GM12878 (cell line): ENCODE results near the gene SLMAP. TPM values are rescaled to one million over a fixed set of nuclear protein-coding genes. Genes with fewer than 3 reads are reported as not detected.

Experiments
- ATAC-seq: fragments of 200-7000 bp; cut with Tn5 transposase; 3 replicates; pipeline ENCODE4 v1.9.1; 2020; ENCODE audit warnings: mild to moderate bottlenecking, moderate library complexity
- BruUV-seq: library from RNA; stranded (reverse); fragments of 400-500 nt; replicated peaks from 2 replicates; lab custom pipeline; 2021; lab: Mats Ljungman, UMichigan
- CTCF ChIA-PET: fragments of 300-600 bp; sonication (Branson Sonifier 250); formaldehyde crosslinking; extraction: SDS; loops from one replicate; lab custom pipeline; 2021; ENCODE audit warnings: inconsistent platforms; lab: Yijun Ruan, JAX
- POLR2A ChIA-PET: fragments of 350-600 bp; formaldehyde crosslinking; extraction: SDS; loops from one replicate; lab custom pipeline; 2021; ENCODE audit warnings: inconsistent platforms; lab: Charles Lee
- RAD21 ChIA-PET: fragments of 300-600 bp; sonication (Branson Sonifier 250); formaldehyde crosslinking; loops from one replicate; lab custom pipeline; 2023; ENCODE audit warnings: antibody characterized with exemption; ENCODE audit not compliant: unreplicated experiment; lab: Charles Lee
- SMC1A ChIA-PET: fragments of 300-600 bp; sonication (Branson Sonifier 250); formaldehyde crosslinking; loops from one replicate; lab custom pipeline; 2023; ENCODE audit not compliant: unreplicated experiment, uncharacterized antibody; lab: Charles Lee
- DNase-seq: peaks from one replicate; pipeline ENCODE4 v3.0.0-alpha.2; 2011; ENCODE audit warnings: low read depth, low spot score
- FAIRE-seq: peaks from 3 replicates; lab custom pipeline; 2011; peaks lifted over from hg19 to GRCh38; lab: Jason Lieb, UNC
- H2AFZ ChIP-seq: 2 replicates; pipeline ENCODE4 v1.6.0; 2011; ENCODE audit warnings: low read depth, low read length, control low read depth; ENCODE audit not compliant: control insufficient read depth
- H3K27ac ChIP-seq: 2 replicates; pipeline ENCODE4 v1.5.1; 2011; ENCODE audit warnings: control low read depth; ENCODE audit not compliant: control insufficient read depth, insufficient read depth
- H3K27me3 ChIP-seq, 2 experiments: replicated peaks in 1 of 2; 2 replicates each; pipeline versions ENCODE4 v1.6.0 to v1.6.1; 2011; ENCODE audit warnings: low read length in 1 of 2; ENCODE audit not compliant: control insufficient read depth in 2 of 2, insufficient read depth in 2 of 2
- H3K36me3 ChIP-seq, 2 experiments: 2 replicates each; pipeline ENCODE4 v1.5.1; 2011; ENCODE audit warnings: low read length in 1 of 2; ENCODE audit not compliant: control insufficient read depth in 2 of 2, insufficient read depth in 2 of 2
- H3K4me1 ChIP-seq: 2 replicates; pipeline ENCODE4 v1.6.1; 2011; ENCODE audit warnings: mild to moderate bottlenecking, low read length, moderate library complexity, mixed read lengths; ENCODE audit not compliant: control insufficient read depth, insufficient read depth
- H3K4me2 ChIP-seq: 2 replicates; pipeline ENCODE4 v1.6.0; 2011; ENCODE audit warnings: control low read depth; ENCODE audit not compliant: control insufficient read depth, insufficient read depth
- H3K4me3 ChIP-seq: fragments of 200-600 bp; sonication (generic); 2 replicates; pipeline ENCODE4 v1.5.1; 2016
- H3K79me2 ChIP-seq: 2 replicates; pipeline ENCODE4 v1.6.0; 2011; ENCODE audit warnings: low read length; ENCODE audit not compliant: control insufficient read depth, insufficient read depth
- H3K9ac ChIP-seq: 2 replicates; pipeline ENCODE4 v1.8.0; 2011; ENCODE audit warnings: low read length, control low read depth, mixed read lengths; ENCODE audit not compliant: control insufficient read depth, insufficient read depth
- H3K9me3 ChIP-seq: replicated peaks from 3 replicates; pipeline ENCODE4 v1.5.1; 2011; ENCODE audit warnings: mild to moderate bottlenecking, low read length; ENCODE audit not compliant: control insufficient read depth, insufficient read depth
- H4K20me1 ChIP-seq: 2 replicates; pipeline ENCODE4 v1.6.0; 2011; ENCODE audit not compliant: control insufficient read depth, insufficient read depth
- CREB1 ChIP-seq: IDR thresholded peaks from 2 replicates; pipeline ENCODE4 v1.6.1; 2012; ENCODE audit warnings: low read depth, mild to moderate bottlenecking, inconsistent platforms
- ELK1 ChIP-seq: IDR thresholded peaks from 2 replicates; pipeline ENCODE4 v1.6.1; 2012; ENCODE audit warnings: low read depth, low read length, improper control_type of control experiment
- HDAC2 ChIP-seq: fragments of 200-600 bp; sonication (generic); IDR thresholded peaks from 2 replicates; pipeline ENCODE4 v1.6.1; 2017
- HDAC6 ChIP-seq: fragments of 200-600 bp; sonication (generic); IDR thresholded peaks from one replicate; pipeline ENCODE4 v1.8.0; 2017; ENCODE audit warnings: antibody characterized with exemption; ENCODE audit not compliant: unreplicated experiment
- JUNB ChIP-seq: IDR thresholded peaks from 2 replicates; pipeline ENCODE4 v1.6.1; 2016; ENCODE audit warnings: antibody characterized with exemption, mild to moderate bottlenecking
- NFYB ChIP-seq: IDR thresholded peaks from 2 replicates; pipeline ENCODE4 v1.6.1; 2011; ENCODE audit warnings: low read depth, mild to moderate bottlenecking, low read length, improper control_type of control experiment, moderate library complexity; ENCODE audit not compliant: insufficient read depth
- NR2C1 ChIP-seq: fragments of 450-650 bp; IDR thresholded peaks from 2 replicates; pipeline ENCODE4 v1.6.1; 2017; ENCODE audit warnings: antibody characterized with exemption, mild to moderate bottlenecking, moderate library complexity
- SIN3A ChIP-seq: IDR thresholded peaks from 2 replicates; pipeline ENCODE4 v1.6.1; 2012; ENCODE audit warnings: low read depth, low read length, improper control_type of control experiment
- SREBF2 ChIP-seq: IDR thresholded peaks from 2 replicates; pipeline ENCODE4 v1.6.1; 2012; ENCODE audit warnings: mild to moderate bottlenecking, low read length
- ZNF622 ChIP-seq: fragments of 450-650 bp; IDR thresholded peaks from 2 replicates; pipeline ENCODE4 v1.6.1; 2017; ENCODE audit warnings: mild to moderate bottlenecking, inconsistent platforms
- WGBS: methylation state at CpG from one replicate; pipeline ENCODE4 v1.1.6; 2016; ENCODE audit warnings: low lambda C conversion rate; ENCODE audit not compliant: insufficient replicate concordance, insufficient coverage; ENCODE audit errors: missing lambda C conversion rate; 5-methylcytosine and 5-hydroxymethylcytosine counted together
- in situ Hi-C: fragments of 300-500 bp; cut with MboI; formaldehyde crosslinking; loops from 9 replicates; pipeline ENCODE4 v1.14.3; 2018; ENCODE audit warnings: mixed read lengths
- intact Hi-C: fragments of 100-400 bp; cut with micrococcal nuclease; formaldehyde crosslinking; loops from one replicate; pipeline ENCODE4 v1.14.2; 2022; ENCODE audit not compliant: unreplicated experiment
- polyA plus RNA-seq, 11 experiments: library from polyadenylated mRNA; depleted of rRNA in 4 of 11; unstranded in 6 of 11; stranded (reverse) in 5 of 11; fragments of >200 nt; fragmentation: Nextera tagmentation in 4 of 11; fragmentation: Illumina TruSeq in 1 of 11; extraction: Ambion mirVana in 4 of 11; extraction: Trizol in 1 of 11; gene quantifications; 1 replicate in 1 of 11; 2 replicates in 10 of 11; pipeline versions ENCODE4 v1.2.1 to v1.2.3, GENCODE V29; 2011 to 2016; ENCODE audit warnings: inconsistent platforms in 2 of 11, missing spikeins in 2 of 11, low read depth in 1 of 11
- total RNA-seq, 4 experiments: library from RNA; depleted of rRNA in 3 of 4; stranded (reverse); fragments of >200 nt in 3 of 4; fragmentation: Illumina TruSeq in 1 of 4; extraction: Trizol in 1 of 4; gene quantifications; 2 replicates each; pipeline versions ENCODE4 v1.2.1 to v1.2.3, GENCODE V29; 2013 to 2021
- TF ChIP-seq, protein P1 (sequence below): IDR thresholded peaks from 2 replicates; pipeline ENCODE4 v1.6.1; 2012; ENCODE audit warnings: low read length, inconsistent platforms
- TF ChIP-seq, protein P2 (sequence below): fragments of 450-650 bp; formaldehyde crosslinking; IDR thresholded peaks from 2 replicates; pipeline ENCODE4 v1.4.0; 2020; ENCODE audit warnings: mild to moderate bottlenecking, moderate library complexity
- TF ChIP-seq, protein P3 (sequence below): fragments of 150-350 bp; IDR thresholded peaks from 2 replicates; pipeline ENCODE4 v1.6.1; 2016; ENCODE audit warnings: low read depth, low read length
- TF ChIP-seq, protein P4 (sequence below): IDR thresholded peaks from 2 replicates; pipeline ENCODE4 v1.6.1; 2012; ENCODE audit warnings: low read depth, low read length, improper control_type of control experiment

SLMAP gene
- total and polyA plus RNA-seq, 10 of the 15 experiments (the other 5 are each of a cell fraction or from before 2014, with no cell fraction given) = 8.3 to 43.8 (median 26.4) TPM

GRCh38 chr3:57796261-57796660 is 40.2 kb downstream of the SLMAP start:
- POLR2A ChIA-PET = interaction anchor here (0.6 kb wide), 1 partner anchor 27 kb away, joined by 5 read pairs; no protein-coding TSS in a partner anchor
- intact Hi-C loops = no loop called here
- no peaks in the 10 kb centered on the region for H3K9me3 ChIP-seq
- TF ChIP-seq, protein P1, sequence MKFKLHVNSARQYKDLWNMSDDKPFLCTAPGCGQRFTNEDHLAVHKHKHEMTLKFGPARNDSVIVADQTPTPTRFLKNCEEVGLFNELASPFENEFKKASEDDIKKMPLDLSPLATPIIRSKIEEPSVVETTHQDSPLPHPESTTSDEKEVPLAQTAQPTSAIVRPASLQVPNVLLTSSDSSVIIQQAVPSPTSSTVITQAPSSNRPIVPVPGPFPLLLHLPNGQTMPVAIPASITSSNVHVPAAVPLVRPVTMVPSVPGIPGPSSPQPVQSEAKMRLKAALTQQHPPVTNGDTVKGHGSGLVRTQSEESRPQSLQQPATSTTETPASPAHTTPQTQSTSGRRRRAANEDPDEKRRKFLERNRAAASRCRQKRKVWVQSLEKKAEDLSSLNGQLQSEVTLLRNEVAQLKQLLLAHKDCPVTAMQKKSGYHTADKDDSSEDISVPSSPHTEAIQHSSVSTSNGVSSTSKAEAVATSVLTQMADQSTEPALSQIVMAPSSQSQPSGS = no peak
- TF ChIP-seq, protein P2, sequence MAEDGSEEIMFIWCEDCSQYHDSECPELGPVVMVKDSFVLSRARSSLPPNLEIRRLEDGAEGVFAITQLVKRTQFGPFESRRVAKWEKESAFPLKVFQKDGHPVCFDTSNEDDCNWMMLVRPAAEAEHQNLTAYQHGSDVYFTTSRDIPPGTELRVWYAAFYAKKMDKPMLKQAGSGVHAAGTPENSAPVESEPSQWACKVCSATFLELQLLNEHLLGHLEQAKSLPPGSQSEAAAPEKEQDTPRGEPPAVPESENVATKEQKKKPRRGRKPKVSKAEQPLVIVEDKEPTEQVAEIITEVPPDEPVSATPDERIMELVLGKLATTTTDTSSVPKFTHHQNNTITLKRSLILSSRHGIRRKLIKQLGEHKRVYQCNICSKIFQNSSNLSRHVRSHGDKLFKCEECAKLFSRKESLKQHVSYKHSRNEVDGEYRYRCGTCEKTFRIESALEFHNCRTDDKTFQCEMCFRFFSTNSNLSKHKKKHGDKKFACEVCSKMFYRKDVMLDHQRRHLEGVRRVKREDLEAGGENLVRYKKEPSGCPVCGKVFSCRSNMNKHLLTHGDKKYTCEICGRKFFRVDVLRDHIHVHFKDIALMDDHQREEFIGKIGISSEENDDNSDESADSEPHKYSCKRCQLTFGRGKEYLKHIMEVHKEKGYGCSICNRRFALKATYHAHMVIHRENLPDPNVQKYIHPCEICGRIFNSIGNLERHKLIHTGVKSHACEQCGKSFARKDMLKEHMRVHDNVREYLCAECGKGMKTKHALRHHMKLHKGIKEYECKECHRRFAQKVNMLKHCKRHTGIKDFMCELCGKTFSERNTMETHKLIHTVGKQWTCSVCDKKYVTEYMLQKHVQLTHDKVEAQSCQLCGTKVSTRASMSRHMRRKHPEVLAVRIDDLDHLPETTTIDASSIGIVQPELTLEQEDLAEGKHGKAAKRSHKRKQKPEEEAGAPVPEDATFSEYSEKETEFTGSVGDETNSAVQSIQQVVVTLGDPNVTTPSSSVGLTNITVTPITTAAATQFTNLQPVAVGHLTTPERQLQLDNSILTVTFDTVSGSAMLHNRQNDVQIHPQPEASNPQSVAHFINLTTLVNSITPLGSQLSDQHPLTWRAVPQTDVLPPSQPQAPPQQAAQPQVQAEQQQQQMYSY (CRISPR knock-in tag) = no peak
- TF ChIP-seq JUNB (no peak), NFYB (no peak), SREBF2 (no peak), ELK1 (no peak), SIN3A (no peak), NR2C1 (no peak), HDAC6 (no peak), HDAC2 (no peak), CREB1 (no peak), ZNF622 (no peak)
- TF ChIP-seq, protein P3, sequence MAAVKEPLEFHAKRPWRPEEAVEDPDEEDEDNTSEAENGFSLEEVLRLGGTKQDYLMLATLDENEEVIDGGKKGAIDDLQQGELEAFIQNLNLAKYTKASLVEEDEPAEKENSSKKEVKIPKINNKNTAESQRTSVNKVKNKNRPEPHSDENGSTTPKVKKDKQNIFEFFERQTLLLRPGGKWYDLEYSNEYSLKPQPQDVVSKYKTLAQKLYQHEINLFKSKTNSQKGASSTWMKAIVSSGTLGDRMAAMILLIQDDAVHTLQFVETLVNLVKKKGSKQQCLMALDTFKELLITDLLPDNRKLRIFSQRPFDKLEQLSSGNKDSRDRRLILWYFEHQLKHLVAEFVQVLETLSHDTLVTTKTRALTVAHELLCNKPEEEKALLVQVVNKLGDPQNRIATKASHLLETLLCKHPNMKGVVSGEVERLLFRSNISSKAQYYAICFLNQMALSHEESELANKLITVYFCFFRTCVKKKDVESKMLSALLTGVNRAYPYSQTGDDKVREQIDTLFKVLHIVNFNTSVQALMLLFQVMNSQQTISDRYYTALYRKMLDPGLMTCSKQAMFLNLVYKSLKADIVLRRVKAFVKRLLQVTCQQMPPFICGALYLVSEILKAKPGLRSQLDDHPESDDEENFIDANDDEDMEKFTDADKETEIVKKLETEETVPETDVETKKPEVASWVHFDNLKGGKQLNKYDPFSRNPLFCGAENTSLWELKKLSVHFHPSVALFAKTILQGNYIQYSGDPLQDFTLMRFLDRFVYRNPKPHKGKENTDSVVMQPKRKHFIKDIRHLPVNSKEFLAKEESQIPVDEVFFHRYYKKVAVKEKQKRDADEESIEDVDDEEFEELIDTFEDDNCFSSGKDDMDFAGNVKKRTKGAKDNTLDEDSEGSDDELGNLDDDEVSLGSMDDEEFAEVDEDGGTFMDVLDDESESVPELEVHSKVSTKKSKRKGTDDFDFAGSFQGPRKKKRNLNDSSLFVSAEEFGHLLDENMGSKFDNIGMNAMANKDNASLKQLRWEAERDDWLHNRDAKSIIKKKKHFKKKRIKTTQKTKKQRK = no peak
- TF ChIP-seq, protein P4, sequence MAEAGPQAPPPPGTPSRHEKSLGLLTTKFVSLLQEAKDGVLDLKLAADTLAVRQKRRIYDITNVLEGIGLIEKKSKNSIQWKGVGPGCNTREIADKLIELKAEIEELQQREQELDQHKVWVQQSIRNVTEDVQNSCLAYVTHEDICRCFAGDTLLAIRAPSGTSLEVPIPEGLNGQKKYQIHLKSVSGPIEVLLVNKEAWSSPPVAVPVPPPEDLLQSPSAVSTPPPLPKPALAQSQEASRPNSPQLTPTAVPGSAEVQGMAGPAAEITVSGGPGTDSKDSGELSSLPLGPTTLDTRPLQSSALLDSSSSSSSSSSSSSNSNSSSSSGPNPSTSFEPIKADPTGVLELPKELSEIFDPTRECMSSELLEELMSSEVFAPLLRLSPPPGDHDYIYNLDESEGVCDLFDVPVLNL = no peak

More at GRCh38 chr3:57796261-57796660, 40.2 kb downstream of the SLMAP start:
- no peak overlapping the region for H3K4me3 ChIP-seq
- H3K36me3 ChIP-seq = no peaks in the 10 kb centered on the region; a peak in 1 of 4 replicates
- ATAC-seq (no peak), FAIRE-seq (no peak), DNase-seq (no peak)
- ChIA-PET CTCF (interaction anchor here (0.9 kb wide), 1 partner anchor 30 kb away, joined by 3 read pairs; no protein-coding TSS in a partner anchor), RAD21 (interaction anchor here (1.0 to 2.0 kb wide), 3 partner anchors 15 to 106 kb away, joined by 3 to 7 read pairs (median 4); partner anchors contain the start of gene SLMAP), SMC1A (interaction anchor here (0.6 to 5.0 kb wide), 3 partner anchors 9 to 199 kb away, joined by 3 to 39 read pairs (median 3); partner anchors contain the start of gene ARF4)
- no TSS peak for BruUV-seq
- no peaks in the 10 kb centered on the region for H4K20me1 ChIP-seq
- no peak overlapping the region for H3K27ac ChIP-seq
- no peak overlapping the region for H3K9ac ChIP-seq
- H2AFZ ChIP-seq = no peak overlapping the region
- peaks cover 39% of the 10 kb centered on the region for H3K79me2 ChIP-seq
- WGBS = 53% methylated on average over 4 of the region's 4 CpGs
- in situ Hi-C loops = no loop called here
- H3K27me3 ChIP-seq = no peaks in the 10 kb centered on the region
- H3K4me1 ChIP-seq = peaks cover 12% of the 10 kb centered on the region
- no peak overlapping the region for H3K4me2 ChIP-seq
